ENCODE measurements around the gene ADAD2.
A peak's percentile ranks its signal among the peaks of the same experiment; 100 is the strongest.

ADAD2 gene

DNA sequence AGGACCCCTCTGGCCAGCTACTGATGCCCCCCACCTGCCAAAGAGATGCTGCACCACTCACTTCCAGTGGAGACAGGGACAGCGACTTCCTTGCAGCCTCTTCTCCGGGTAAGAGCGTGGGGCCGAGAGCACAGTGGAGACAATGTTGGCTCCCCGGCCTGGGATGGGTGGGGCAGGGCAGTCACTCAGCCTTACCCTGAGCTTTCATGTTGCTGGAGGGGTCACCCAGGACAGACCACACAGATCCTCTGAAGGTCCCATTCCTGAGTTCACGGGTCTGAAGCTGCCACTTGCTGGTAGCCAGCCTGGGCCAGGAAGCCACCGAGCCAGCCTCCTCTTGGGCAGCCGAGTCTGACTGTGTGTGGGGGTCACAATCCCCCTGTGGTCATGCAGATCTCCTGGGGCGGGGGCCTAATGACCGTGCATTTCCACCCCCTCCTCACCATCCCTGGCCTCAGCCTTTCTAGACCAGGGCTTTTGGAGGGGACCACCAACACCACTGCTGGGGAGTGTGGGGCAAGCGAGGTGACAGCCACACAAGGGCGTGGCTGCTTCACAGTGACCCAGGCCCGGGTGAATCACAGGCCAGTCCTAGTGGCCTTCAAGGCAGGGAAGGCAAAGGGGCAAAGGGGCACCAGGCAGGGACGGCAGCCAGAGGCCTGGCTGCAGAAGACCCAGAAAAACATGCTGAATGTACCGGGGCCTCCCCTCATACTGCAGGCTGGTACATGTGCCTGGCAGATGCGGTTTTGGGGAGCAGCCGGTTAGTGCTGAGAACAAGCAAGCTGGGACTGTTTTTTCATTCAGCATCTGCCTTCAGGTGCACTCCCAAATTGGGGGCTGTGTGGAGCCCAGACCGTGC, 14.5 kb upstream of the ADAD2 start:
- no peak for DNase-seq

DNA sequence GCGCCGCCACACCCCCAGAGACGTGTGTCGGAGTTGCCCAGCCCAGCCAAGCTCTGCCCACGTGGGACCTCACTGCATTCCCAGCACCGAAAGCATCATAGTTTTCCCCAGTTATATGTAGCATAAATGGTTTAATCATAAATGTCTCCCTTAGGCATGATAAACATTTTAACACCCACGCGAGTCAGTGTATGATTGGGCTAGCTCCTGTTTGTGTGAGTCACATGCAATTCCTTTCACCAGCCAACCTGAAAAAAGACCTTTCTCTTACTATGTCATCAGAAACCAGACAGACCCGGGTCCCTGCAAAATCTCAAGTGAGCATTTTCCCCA, 13.2 kb upstream of the ADAD2 start:
- peak in 8 of 58 donors; percentile 8 to 47 (median 20) for DNase-seq

- peak in 1 of 58 donors; percentile 30 for DNase-seq
These were observed 12.7 kb upstream of the ADAD2 start for GRCh38 chr16:84178146-84178765.

GRCh38 chr16:84178892-84179611, 11.9 kb upstream of the ADAD2 start:
- DNase-seq: no peak

DNA sequence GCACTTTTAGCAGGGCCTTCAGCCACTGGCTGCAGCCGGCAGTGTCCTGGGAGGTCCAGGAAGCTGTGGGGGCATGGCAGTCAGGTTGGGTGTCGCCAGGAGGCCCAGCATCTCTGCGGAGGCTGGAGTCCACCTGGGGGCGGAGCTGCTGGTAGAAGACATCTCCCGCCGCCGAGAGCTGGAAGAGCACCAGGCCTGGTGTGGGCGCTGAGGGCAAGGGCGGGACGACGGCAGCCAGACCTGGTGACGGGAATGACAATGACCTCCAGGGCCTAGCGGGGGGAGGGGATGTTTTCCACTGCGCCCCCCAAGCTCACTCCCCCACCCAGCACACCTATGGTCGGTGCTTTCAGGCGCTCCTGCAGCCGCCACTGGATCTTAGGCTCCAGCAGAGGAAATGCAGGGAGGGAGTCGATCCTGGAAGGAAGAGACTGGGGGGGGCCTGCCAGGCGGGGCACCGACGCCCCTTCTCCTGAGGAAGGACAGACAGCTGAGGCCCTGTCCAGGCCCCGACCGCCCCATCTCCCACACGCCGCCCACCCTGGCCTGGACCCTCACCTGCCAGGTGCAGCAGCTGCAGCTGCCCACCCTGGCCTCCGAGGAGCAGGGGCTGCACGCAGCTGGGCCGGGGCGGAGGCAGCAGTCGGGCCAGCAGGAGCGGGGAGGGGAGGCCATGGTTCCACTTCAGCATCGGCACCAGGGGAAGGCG, 11.2 kb upstream of the ADAD2 start:
- no peak for DNase-seq

GRCh38 chr16:84180519-84181140, 10.3 kb upstream of the ADAD2 start:
- no peak for DNase-seq

DNA sequence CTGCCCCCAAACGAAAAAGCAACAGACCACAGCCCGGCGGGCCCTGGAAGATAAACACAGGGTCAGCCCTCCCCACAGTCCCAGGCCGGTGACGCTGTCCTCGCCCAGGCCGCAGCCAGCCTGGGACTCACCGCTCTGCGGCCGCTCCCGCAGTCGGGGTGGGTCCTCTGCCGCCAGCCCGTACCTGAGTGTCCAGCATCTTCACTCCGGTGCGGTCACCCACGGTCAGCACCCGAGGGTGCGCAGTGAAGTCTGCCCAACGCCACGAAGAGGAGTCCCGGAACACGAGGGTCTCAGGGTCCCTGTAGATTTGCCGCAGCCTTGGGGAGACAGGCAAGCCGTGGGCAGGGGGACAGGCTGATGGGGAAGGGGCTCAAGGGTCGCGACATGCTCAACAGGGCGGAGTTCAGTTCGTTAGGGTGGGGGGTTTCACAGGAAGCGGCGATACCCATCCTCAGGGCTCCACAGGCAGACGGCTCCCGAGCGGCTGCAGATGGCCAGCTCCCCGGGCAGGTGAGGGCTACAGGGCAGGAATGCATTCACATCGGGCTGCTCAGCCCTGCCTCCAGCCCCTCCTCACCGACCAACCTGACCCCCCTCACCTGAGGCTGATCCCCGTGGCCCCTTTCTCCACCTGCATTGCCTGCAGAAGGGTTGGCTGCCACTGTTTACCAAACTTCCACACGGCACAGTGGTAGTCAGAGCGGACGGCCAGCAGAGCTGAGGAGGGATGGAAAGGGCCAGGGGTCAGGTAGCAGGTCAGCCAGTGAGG, 9.6 kb upstream of the ADAD2 start:
- no peak for DNase-seq

DNA sequence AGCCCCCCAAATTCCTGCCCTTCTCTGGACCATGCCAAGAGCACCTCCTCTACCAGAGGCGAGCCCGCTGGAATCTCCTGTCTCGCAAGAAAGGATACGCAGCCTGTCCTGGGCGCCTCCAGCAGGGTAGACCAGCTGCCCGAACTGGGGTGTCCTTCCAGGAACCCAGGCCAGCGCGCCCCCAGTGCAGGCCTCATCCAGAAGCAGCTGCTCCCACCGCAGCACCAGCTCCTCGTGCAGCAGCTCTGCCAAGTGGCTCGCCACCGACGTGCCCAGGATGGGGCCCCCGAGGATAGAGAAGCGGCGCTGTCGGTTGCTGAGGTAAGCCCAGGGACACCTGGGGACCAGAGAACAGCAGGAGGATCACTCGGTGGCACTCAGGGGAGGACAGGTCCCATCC, 8.9 kb upstream of the ADAD2 start:
- no peak for DNase-seq

DNA sequence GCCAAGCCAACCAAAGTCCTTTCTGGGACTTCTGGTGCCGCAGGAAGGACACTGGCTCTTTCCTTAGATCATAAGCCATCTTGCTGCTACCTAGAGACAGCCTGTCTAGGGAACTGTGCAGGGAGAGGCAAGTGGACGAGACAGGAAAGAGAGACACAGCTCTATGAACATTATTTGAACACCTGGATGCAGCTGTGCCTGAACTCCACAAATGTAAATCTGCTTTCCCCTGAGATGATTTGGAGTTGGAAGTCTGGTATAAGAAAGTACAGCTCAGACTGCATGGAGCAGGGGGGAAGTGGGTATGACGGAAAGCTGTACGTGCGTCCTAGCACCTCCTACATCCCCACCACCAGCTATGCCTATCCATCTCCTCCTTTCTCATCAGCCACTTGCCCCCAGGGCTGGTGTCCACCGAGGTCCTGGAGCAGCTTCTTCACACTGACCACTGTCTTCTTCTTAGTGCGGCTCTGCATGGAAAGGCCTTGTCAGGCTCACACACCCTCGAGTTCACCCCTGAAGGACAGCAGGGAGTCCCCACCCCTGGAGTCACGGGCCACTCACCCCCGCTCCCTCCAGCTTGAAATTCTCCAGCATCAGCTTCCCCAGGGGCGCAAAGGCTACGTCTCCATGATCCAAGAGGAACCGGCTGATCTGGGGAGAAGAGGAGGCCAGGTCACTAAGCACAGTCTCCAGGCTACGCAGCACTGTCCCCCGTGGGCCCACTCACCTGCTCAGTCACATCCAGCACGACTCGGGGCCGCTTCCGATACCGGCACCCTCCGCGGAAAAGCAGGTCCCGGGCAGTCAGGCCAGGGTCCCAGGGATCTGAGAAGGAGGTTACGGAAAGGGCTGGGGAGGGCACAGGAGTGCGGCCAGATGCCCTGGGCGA, 8.0 kb upstream of the ADAD2 start:
- no peak for DNase-seq

GRCh38 chr16:84183572-84183875, 7.4 kb upstream of the ADAD2 start:
- no peak for DNase-seq

GRCh38 chr16:84183911-84184591, 6.9 kb upstream of the ADAD2 start:
- peak in 1 of 58 donors; percentile 48 for DNase-seq

DNA sequence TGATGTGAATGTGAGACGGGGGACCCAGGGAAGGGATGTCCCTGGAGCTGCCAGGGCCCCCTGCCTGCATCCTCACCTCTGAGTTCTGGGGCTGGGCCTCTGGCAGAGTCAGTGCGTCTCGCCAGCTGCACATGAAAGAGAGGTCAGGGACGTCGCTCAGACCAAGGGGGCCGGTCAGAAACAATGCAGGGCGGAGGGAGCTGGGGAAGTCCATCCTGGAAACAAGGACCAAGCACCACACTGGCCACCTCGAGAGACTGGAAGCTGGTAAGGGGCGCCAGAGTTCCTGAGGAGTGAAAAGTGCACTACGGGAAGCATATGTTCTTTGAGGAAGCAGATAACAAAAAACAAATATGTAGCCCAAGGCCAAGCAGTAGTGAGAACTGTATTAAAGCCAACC, 6.2 kb upstream of the ADAD2 start:
- no peak for DNase-seq

- DNase-seq: peak; percentile 31 to 93 (median 84)
These were observed 4.1 kb upstream of the ADAD2 start, which contains the start of gene TAF1C for GRCh38 chr16:84186685-84187437. TSS of gene TAF1C (minus strand) at chr16:84187057. CDS start at chr16:84184988, 2,069 bp downstream.

DNA sequence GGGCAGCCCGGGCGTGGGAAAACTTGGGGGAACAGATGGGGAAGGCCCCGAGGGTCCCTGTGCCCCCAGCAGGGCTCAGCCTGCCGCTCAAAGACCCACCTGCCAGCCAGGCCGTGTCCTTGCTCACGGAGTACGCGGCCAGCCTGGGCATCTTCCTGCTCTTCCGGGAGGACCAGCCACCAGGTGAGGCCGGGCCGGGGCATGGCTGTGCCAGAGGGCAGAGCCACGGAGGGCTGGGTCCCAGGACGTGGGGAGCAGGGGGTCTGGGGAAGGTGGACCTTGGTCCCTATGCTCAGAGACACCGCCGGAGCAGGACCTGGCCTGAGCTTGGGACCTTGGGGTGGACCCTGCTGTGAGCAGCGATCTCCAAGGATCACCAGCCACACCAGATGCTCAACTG, 509 bp downstream of the ADAD2 start:
- no peak for DNase-seq

GRCh38 chr16:84193480-84193879, 2.5 kb downstream of the ADAD2 start:
- no peak for DNase-seq

DNA sequence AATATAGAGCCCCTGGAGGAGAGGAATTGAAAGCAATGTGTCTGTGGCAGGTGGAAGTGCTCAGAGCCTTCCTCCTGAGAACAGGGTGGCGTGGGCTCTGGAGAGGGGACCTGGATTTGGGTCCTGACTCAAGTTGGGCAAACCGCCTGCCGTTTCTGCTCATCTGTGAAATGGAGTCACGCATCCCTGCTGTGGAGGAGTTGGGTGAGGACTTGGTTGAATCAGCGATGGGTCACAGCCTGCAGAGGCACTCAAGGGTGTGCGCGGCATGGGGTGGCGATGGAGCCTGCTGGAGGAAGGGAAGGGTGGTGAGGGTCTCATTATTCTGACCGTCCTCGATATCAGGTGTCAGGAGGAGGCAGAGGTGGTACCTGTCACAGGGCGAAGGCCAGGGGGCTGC, 3.1 kb downstream of the ADAD2 start:
- no peak for DNase-seq

GRCh38 chr16:84194470-84195200, 3.7 kb downstream of the ADAD2 start:
- no peak for DNase-seq

Measured in anterior cingulate cortex (tissue), 58 donors.